Endothelial cell of umbilical vein (primary cell): ENCODE data around the gene CFD. TPM values are rescaled to one million over a fixed set of nuclear protein-coding genes. Genes with fewer than 3 reads are reported as not detected.

ENCODE experiments used
- BruUV-seq: library from RNA; stranded (reverse); fragments of 400-500 nt; replicated peaks from 2 replicates; lab custom pipeline; 2021; lab: Mats Ljungman, UMichigan
- CTCF ChIA-PET: fragments of 300-600, 350-600 bp; sonication (Branson Sonifier 250); formaldehyde crosslinking; loops from one replicate; lab custom pipeline; 2021; ENCODE audit warnings: antibody characterized with exemption, inconsistent platforms; lab: Charles Lee
- POLR2A ChIA-PET: fragments of 300-600, 350-600 bp; sonication (Branson Sonifier 250); formaldehyde crosslinking; loops from one replicate; lab custom pipeline; 2021; ENCODE audit warnings: antibody characterized with exemption, inconsistent platforms; lab: Charles Lee
- DNase-seq: peaks from one replicate; pipeline ENCODE4 v3.0.0-alpha.2; 2011; ENCODE audit warnings: low read depth, low spot score
- FAIRE-seq: peaks from 2 replicates; lab custom pipeline; 2011; peaks lifted over from hg19 to GRCh38; lab: Jason Lieb, UNC
- H2AFZ ChIP-seq: 2 replicates; pipeline ENCODE4 v1.6.0; 2012; ENCODE audit warnings: low read depth, low read length, control low read depth, inconsistent platforms
- H3K27ac ChIP-seq: 2 replicates; pipeline ENCODE4 v1.5.1; 2011; ENCODE audit warnings: low read depth, mild to moderate bottlenecking, control low read depth, low read length, moderate library complexity; ENCODE audit not compliant: insufficient read depth
- H3K27me3 ChIP-seq, 2 experiments: 2 replicates each; pipeline versions ENCODE4 v1.6.0 to v1.6.1; 2011; ENCODE audit warnings: low read length in 2 of 2, mixed read lengths in 1 of 2; ENCODE audit not compliant: control insufficient read depth in 2 of 2, insufficient read depth in 2 of 2
- H3K36me3 ChIP-seq, 2 experiments: 2 replicates in 1 of 2; 3 replicates in 1 of 2; pipeline ENCODE4 v1.5.1; 2011; ENCODE audit warnings: low read length in 2 of 2, mild to moderate bottlenecking in 1 of 2, moderate library complexity in 1 of 2; ENCODE audit not compliant: control insufficient read depth in 2 of 2, insufficient read depth in 2 of 2; ENCODE audit errors: extremely low read depth in 1 of 2
- H3K4me1 ChIP-seq: 3 replicates; pipeline ENCODE4 v1.5.1; 2011; ENCODE audit warnings: mild to moderate bottlenecking, low read length; ENCODE audit not compliant: control insufficient read depth, insufficient read depth; ENCODE audit errors: extremely low read depth
- H3K4me2 ChIP-seq: 2 replicates; pipeline ENCODE4 v1.6.1; 2011; ENCODE audit warnings: low read length, control low read depth, mixed read lengths; ENCODE audit not compliant: insufficient read depth
- H3K4me3 ChIP-seq, 3 experiments: fragments of 200-600 bp in 1 of 3; sonication (generic), shearing (Covaris generic) in 1 of 3; replicated peaks in 1 of 3; 2 replicates each; pipeline ENCODE4 v1.5.1; 2011 to 2016; ENCODE audit warnings: control low read depth in 3 of 3, low read length in 3 of 3, mild to moderate bottlenecking in 2 of 3, inconsistent platforms in 1 of 3, low read depth in 1 of 3, moderate library complexity in 1 of 3; ENCODE audit not compliant: insufficient read depth in 1 of 3
- H3K79me2 ChIP-seq: 2 replicates; pipeline ENCODE4 v1.6.0; 2012; ENCODE audit warnings: low read length, inconsistent platforms; ENCODE audit not compliant: control insufficient read depth, insufficient read depth
- H3K9ac ChIP-seq: replicated peaks from 2 replicates; pipeline ENCODE3; 2011; ENCODE audit warnings: low read length, control low read depth; ENCODE audit not compliant: insufficient read depth; ENCODE audit errors: extremely low read depth
- H3K9me1 ChIP-seq: replicated peaks from 3 replicates; pipeline ENCODE4 v1.6.0; 2011; ENCODE audit warnings: mild to moderate bottlenecking, low read length; ENCODE audit not compliant: control insufficient read depth, insufficient read depth; ENCODE audit errors: extremely low read depth
- H3K9me3 ChIP-seq: replicated peaks from 2 replicates; pipeline ENCODE4 v1.5.1; 2012; ENCODE audit warnings: low read length, inconsistent platforms; ENCODE audit not compliant: control insufficient read depth, insufficient read depth
- H4K20me1 ChIP-seq: replicated peaks from 2 replicates; pipeline ENCODE3; 2011; ENCODE audit warnings: mild to moderate bottlenecking, low read length; ENCODE audit not compliant: control insufficient read depth, insufficient read depth; ENCODE audit errors: extremely low read depth
- CTCF ChIP-seq, 2 donors: IDR thresholded peaks; 1 replicate in 1 of 2; 2 replicates in 1 of 2; pipeline ENCODE4 v1.5.1; 2011; ENCODE audit warnings: low read length in 2 of 2, mild to moderate bottlenecking in 2 of 2, moderate library complexity in 2 of 2, control low read depth in 1 of 2, inconsistent platforms in 1 of 2, low read depth in 1 of 2; ENCODE audit not compliant: insufficient read depth in 1 of 2; ENCODE audit errors: extremely low read depth in 1 of 2
- EZH2 ChIP-seq: IDR thresholded peaks from 2 replicates; pipeline ENCODE4 v1.6.1; 2012; ENCODE audit warnings: borderline replicate concordance, low read depth, mild to moderate bottlenecking, moderate library complexity, low read length, inconsistent platforms; ENCODE audit not compliant: severe bottlenecking
- FOS ChIP-seq: IDR thresholded peaks from 2 replicates; pipeline ENCODE4 v1.6.1; 2011; ENCODE audit warnings: mild to moderate bottlenecking, low read length, moderate library complexity, borderline replicate concordance; ENCODE audit not compliant: insufficient read depth
- GATA2 ChIP-seq: IDR thresholded peaks from 2 replicates; pipeline ENCODE4 v1.7.0; 2011; ENCODE audit warnings: low read depth, mild to moderate bottlenecking, moderate library complexity, mixed read lengths, low read length; ENCODE audit not compliant: insufficient read length, insufficient read depth
- JUN ChIP-seq: IDR thresholded peaks from 2 replicates; pipeline ENCODE4 v1.6.1; 2011; ENCODE audit warnings: borderline replicate concordance, low read depth; ENCODE audit not compliant: insufficient read length, insufficient read depth
- MAX ChIP-seq: IDR thresholded peaks from 2 replicates; pipeline ENCODE4 v1.6.1; 2011; ENCODE audit not compliant: insufficient read depth, insufficient read length
- MYC ChIP-seq: IDR thresholded peaks from one replicate; pipeline ENCODE4 v1.6.1; 2011; ENCODE audit warnings: mild to moderate bottlenecking, low read depth, low read length
- POLR2A ChIP-seq: IDR thresholded peaks from 2 replicates; pipeline ENCODE4 v1.6.1; 2012; ENCODE audit warnings: low read depth, mild to moderate bottlenecking, control low read depth, low read length
- POLR2AphosphoS5 ChIP-seq: IDR thresholded peaks from 2 replicates; pipeline ENCODE4 v1.6.1; 2012; ENCODE audit warnings: low read depth, mild to moderate bottlenecking, control low read depth, low read length, moderate library complexity; ENCODE audit not compliant: insufficient read depth
- dilution Hi-C: fragments of 300-500 bp; cut with MboI; formaldehyde crosslinking; loops from one replicate; pipeline ENCODE4 v1.15.0; 2019; ENCODE audit warnings: low sequenced_read_pairs; ENCODE audit not compliant: extremely low pct_ligation_motif_present
- intact Hi-C: fragments of 100-400 bp; cut with micrococcal nuclease; formaldehyde crosslinking; loops from one replicate; pipeline ENCODE4 v1.10.0; 2022
- polyA plus RNA-seq, 4 experiments: library from polyadenylated mRNA; depleted of rRNA in 3 of 4; stranded (reverse) in 3 of 4; unstranded in 1 of 4; fragments of >200 nt; gene quantifications; 2 replicates each; pipeline versions ENCODE4 v1.2.1 to v1.2.3, GENCODE V29; 2011 to 2012; ENCODE audit warnings: missing spikeins in 1 of 4
- total RNA-seq: library from RNA; stranded (reverse); gene quantifications from 2 replicates; pipeline ENCODE4 v1.2.3, GENCODE V29; 2021

CFD gene
- total and polyA plus RNA-seq, 2 donors (not counting 3 experiments of a cell fraction or from before 2014, with no cell fraction given) = 0.25 to 0.40 TPM

GRCh38 chr19:887599-887998 lies 28.1 kb downstream of the CFD start:
- Histone ChIP-seq H3K79me2 (peaks cover 5% of the 10 kb centered on the region), H3K9me3 (no peaks in the 10 kb centered on the region), H3K27ac (no peak overlapping the region), H3K9ac (no peak overlapping the region), H3K36me3 (peaks cover 8 to 35% of the 10 kb centered on the region in 2 experiments), H3K9me1 (no peaks in the 10 kb centered on the region), H3K27me3 (no peaks in the 10 kb centered on the region), H3K4me1 (no peaks in the 10 kb centered on the region), H2AFZ (no peak overlapping the region), H4K20me1 (no peaks in the 10 kb centered on the region), H3K4me2 (no peak overlapping the region), H3K4me3 (no peak overlapping the region)
- FAIRE-seq (no peak), DNase-seq (no peak)
- intact Hi-C loops (no loop called here), dilution Hi-C loops (no loop called here)
- ChIA-PET POLR2A (no interaction called here), CTCF (no interaction called here)
- no TSS peak for BruUV-seq
- TF ChIP-seq POLR2A = no peak
- TF ChIP-seq POLR2AphosphoS5 = no peak
- no peak for TF ChIP-seq FOS
- no peak for TF ChIP-seq MYC
- TF ChIP-seq GATA2 = no peak
- no peak for TF ChIP-seq EZH2
- no peak for TF ChIP-seq CTCF (IDR thresholded peaks at IDR 0.05; ENCODE audit: extremely low read depth in 1 of 2, insufficient read depth in 1 of 2, low read depth in 1 of 2, low read length in 2 of 2)
- no peak for TF ChIP-seq JUN
- TF ChIP-seq MAX = no peak
